Smooth muscle cell (in vitro differentiated cells): ENCODE results near the gene SLC5A5. TPM values are rescaled to one million over a fixed set of nuclear protein-coding genes. Genes with fewer than 3 reads are reported as not detected.

ENCODE experiments used
- DNase-seq: peaks from one replicate; lab custom pipeline; 2025; ENCODE audit not compliant: unreplicated experiment; lab: John Stamatoyannopoulos, UW
- H2AFZ ChIP-seq: fragments of 200-600 bp; sonication (generic); 2 replicates; pipeline ENCODE4 v1.6.0; 2016; ENCODE audit warnings: antibody characterized with exemption, low read depth, mild to moderate bottlenecking
- H3F3A ChIP-seq: fragments of 200-600 bp; sonication (generic); 2 replicates; pipeline ENCODE4 v1.6.0; 2017; ENCODE audit warnings: antibody characterized with exemption, low read depth
- H3K27ac ChIP-seq: fragments of 200-600 bp; sonication (generic); 2 replicates; pipeline ENCODE4 v1.5.1; 2016; ENCODE audit warnings: low read depth, mild to moderate bottlenecking
- H3K27me3 ChIP-seq: fragments of 200-600 bp; sonication (generic); 2 replicates; pipeline ENCODE4 v1.6.1; 2016; ENCODE audit warnings: low read depth, mild to moderate bottlenecking
- H3K36me3 ChIP-seq: fragments of 200-600 bp; sonication (generic); 2 replicates; pipeline ENCODE4 v1.5.1; 2016; ENCODE audit warnings: low read depth
- H3K4me1 ChIP-seq: fragments of 200-600 bp; sonication (generic); 2 replicates; pipeline ENCODE4 v1.5.1; 2016; ENCODE audit warnings: low read depth
- H3K4me2 ChIP-seq: fragments of 200-600 bp; sonication (generic); 2 replicates; pipeline ENCODE4 v1.6.0; 2016; ENCODE audit warnings: mild to moderate bottlenecking
- H3K4me3 ChIP-seq: fragments of 200-600 bp; sonication (generic); 2 replicates; pipeline ENCODE4 v1.5.1; 2016; ENCODE audit warnings: mild to moderate bottlenecking
- H3K79me2 ChIP-seq: fragments of 200-600 bp; sonication (generic); 2 replicates; pipeline ENCODE4 v1.6.0; 2016; ENCODE audit warnings: low read depth, mild to moderate bottlenecking
- H3K9ac ChIP-seq: fragments of 200-600 bp; sonication (generic); 2 replicates; pipeline ENCODE4 v1.6.0; 2016; ENCODE audit warnings: low read depth
- H3K9me3 ChIP-seq: fragments of 200-600 bp; sonication (generic); replicated peaks from 2 replicates; pipeline ENCODE4 v1.5.1; 2016; ENCODE audit warnings: low read depth
- H4K20me1 ChIP-seq: fragments of 200-600 bp; sonication (generic); 2 replicates; pipeline ENCODE4 v1.6.0; 2016; ENCODE audit warnings: low read depth
- WGBS: methylation state at CpG from one replicate; pipeline ENCODE4 v1.1.7; 2016; ENCODE audit warnings: low lambda C conversion rate; 5-methylcytosine and 5-hydroxymethylcytosine counted together
- polyA plus RNA-seq: library from polyadenylated mRNA; unstranded; fragments of >200 nt; fragmentation: Nextera tagmentation; extraction: Ambion mirVana; gene quantifications from 2 replicates; pipeline ENCODE4 v1.2.1, GENCODE V29; 2016
- total RNA-seq: library from RNA; depleted of rRNA; stranded (reverse); fragments of >200 nt; gene quantifications from 2 replicates; pipeline ENCODE4 v1.2.3, GENCODE V29; 2014
- TF ChIP-seq, protein P1 (sequence below): fragments of 200-600 bp; sonication (generic); IDR thresholded peaks from 2 replicates; pipeline ENCODE4 v1.5.1; 2017; ENCODE audit warnings: borderline replicate concordance, mild to moderate bottlenecking, antibody characterized with exemption; ENCODE audit not compliant: insufficient read depth, poor library complexity, severe bottlenecking

SLC5A5 gene
- total and polyA plus RNA-seq, 2 experiments from 2014 or later: not detected

DNA sequence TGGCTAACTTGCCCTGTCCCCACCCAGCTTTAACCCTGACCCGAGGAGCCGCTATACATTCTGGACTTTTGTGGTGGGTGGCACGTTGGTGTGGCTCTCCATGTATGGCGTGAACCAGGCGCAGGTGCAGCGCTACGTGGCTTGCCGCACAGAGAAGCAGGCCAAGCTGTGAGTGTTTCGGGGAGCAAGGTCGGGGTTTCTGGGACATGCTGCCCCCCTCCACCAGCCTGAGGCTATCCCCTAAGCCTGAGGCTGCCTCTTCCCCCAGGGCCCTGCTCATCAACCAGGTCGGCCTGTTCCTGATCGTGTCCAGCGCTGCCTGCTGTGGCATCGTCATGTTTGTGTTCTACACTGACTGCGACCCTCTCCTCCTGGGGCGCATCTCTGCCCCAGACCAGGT, 6.0 kb downstream of the SLC5A5 start:
- no peaks in the 10 kb centered on the region for H3K4me1 ChIP-seq
- no peaks in the 10 kb centered on the region for H3F3A ChIP-seq
- DNase-seq: no peak
- no peaks in the 10 kb centered on the region for H4K20me1 ChIP-seq
- H3K36me3 ChIP-seq: no peaks in the 10 kb centered on the region
- no peaks in the 10 kb centered on the region for H3K9me3 ChIP-seq
- H3K4me2 ChIP-seq: no peak overlapping the region
- TF ChIP-seq, protein P1, sequence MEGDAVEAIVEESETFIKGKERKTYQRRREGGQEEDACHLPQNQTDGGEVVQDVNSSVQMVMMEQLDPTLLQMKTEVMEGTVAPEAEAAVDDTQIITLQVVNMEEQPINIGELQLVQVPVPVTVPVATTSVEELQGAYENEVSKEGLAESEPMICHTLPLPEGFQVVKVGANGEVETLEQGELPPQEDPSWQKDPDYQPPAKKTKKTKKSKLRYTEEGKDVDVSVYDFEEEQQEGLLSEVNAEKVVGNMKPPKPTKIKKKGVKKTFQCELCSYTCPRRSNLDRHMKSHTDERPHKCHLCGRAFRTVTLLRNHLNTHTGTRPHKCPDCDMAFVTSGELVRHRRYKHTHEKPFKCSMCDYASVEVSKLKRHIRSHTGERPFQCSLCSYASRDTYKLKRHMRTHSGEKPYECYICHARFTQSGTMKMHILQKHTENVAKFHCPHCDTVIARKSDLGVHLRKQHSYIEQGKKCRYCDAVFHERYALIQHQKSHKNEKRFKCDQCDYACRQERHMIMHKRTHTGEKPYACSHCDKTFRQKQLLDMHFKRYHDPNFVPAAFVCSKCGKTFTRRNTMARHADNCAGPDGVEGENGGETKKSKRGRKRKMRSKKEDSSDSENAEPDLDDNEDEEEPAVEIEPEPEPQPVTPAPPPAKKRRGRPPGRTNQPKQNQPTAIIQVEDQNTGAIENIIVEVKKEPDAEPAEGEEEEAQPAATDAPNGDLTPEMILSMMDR: no peak
- H3K79me2 ChIP-seq: no peaks in the 10 kb centered on the region
- H3K9ac ChIP-seq: no peak overlapping the region
- no peak overlapping the region for H2AFZ ChIP-seq
- no peak overlapping the region for H3K4me3 ChIP-seq
- 92% methylated on average over 16 of the region's 16 CpGs for WGBS
- H3K27ac ChIP-seq: no peak overlapping the region
- peaks cover 22% of the 10 kb centered on the region for H3K27me3 ChIP-seq

DNA sequence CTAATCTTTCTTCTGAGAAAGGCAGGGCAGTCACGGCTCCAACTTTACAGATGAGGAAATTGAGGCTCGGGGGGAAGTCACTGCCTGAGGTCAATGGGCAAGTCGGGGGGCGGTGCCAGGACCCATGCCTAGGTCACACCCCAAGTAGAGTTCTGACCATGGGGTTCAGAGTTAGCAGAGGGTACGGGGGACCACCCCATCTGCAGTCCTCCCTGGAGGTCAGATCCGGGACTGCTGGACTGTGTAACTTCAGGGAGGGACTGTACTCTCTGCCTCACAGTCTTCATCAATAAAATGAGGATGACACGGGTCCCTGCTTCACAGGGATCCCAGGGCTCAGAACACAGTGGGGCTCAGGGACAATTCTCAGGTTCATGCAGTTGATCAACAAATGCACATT, 7.7 kb downstream of the SLC5A5 start:
- no peaks in the 10 kb centered on the region for H3F3A ChIP-seq
- H3K27me3 ChIP-seq: peaks cover 4% of the 10 kb centered on the region
- H3K9me3 ChIP-seq: no peaks in the 10 kb centered on the region
- no peak overlapping the region for H3K4me2 ChIP-seq
- H3K36me3 ChIP-seq: no peaks in the 10 kb centered on the region
- no peaks in the 10 kb centered on the region for H3K4me1 ChIP-seq
- H3K4me3 ChIP-seq: no peak overlapping the region
- no peak overlapping the region for H2AFZ ChIP-seq
- no peaks in the 10 kb centered on the region for H4K20me1 ChIP-seq
- no peak overlapping the region for H3K9ac ChIP-seq
- WGBS: 92% methylated on average over 7 of the region's 7 CpGs
- TF ChIP-seq, protein P1: no peak
- H3K79me2 ChIP-seq: no peaks in the 10 kb centered on the region
- DNase-seq: no peak
- H3K27ac ChIP-seq: no peak overlapping the region

DNA sequence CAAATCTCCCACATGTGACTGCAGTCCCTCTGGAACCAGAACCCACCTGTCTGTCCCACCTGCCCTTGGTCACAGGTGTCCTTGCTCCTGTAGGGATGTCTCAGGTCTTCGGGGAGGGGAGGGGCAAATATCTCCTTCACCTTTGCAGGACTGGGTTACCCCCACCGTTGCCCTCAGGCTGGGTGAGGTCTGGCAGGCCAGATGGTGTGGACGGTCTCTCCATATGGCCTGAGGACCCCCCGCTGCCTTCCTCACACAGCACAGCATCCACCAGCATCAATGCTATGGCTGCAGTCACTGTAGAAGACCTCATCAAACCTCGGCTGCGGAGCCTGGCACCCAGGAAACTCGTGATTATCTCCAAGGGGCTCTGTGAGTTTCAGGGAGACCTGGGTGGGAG, 10.0 kb downstream of the SLC5A5 start:
- H3K27ac ChIP-seq: no peak overlapping the region
- no peaks in the 10 kb centered on the region for H3K9me3 ChIP-seq
- no peaks in the 10 kb centered on the region for H4K20me1 ChIP-seq
- WGBS: 79% methylated on average over 7 of the region's 7 CpGs
- H2AFZ ChIP-seq: no peak overlapping the region
- H3K9ac ChIP-seq: no peak overlapping the region
- no peak overlapping the region for H3K4me3 ChIP-seq
- H3K4me1 ChIP-seq: no peaks in the 10 kb centered on the region
- H3K4me2 ChIP-seq: no peak overlapping the region
- DNase-seq: no peak
- H3F3A ChIP-seq: no peaks in the 10 kb centered on the region
- H3K27me3 ChIP-seq: no peaks in the 10 kb centered on the region
- H3K36me3 ChIP-seq: no peaks in the 10 kb centered on the region
- no peaks in the 10 kb centered on the region for H3K79me2 ChIP-seq
- TF ChIP-seq, protein P1: no peak

DNA sequence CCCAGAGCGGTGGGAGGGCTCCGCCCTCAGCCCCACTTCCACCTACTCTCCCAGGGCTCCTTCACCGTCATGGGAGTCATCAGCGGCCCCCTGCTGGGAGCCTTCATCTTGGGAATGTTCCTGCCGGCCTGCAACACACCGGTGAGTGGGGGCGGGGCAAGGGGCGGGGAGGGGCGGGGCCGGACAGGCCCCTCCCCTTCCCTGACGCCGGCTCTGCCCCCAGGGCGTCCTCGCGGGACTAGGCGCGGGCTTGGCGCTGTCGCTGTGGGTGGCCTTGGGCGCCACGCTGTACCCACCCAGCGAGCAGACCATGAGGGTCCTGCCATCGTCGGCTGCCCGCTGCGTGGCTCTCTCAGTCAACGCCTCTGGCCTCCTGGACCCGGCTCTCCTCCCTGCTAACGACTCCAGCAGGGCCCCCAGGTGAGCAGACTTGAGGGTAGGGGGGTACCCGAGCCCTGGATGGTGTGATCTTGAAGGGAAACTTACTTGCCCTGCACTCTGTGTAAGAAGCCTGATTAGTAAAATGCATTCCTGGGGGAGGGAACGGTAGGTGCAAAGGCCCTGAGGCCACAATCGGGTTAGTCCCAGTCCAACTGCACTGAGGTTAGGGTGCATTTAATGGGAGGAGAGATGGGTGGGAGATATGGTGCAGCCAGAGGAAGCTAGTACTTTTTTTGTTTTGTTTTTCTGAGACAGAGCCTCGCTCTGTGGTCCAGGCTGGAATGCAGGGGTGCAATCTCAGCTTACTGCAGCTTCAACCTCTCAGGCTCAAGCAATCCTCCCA, 12.1 kb downstream of the SLC5A5 start:
- Histone ChIP-seq H3F3A (no peaks in the 10 kb centered on the region), H3K9me3 (no peaks in the 10 kb centered on the region), H3K4me3 (no peak overlapping the region), H3K27me3 (no peaks in the 10 kb centered on the region), H3K27ac (no peak overlapping the region), H3K79me2 (no peaks in the 10 kb centered on the region), H3K4me1 (no peaks in the 10 kb centered on the region), H3K9ac (no peak overlapping the region), H2AFZ (no peak overlapping the region), H4K20me1 (no peaks in the 10 kb centered on the region), H3K4me2 (no peak overlapping the region), H3K36me3 (no peaks in the 10 kb centered on the region)
- no peak for DNase-seq
- 84% methylated on average over 30 of the region's 33 CpGs for WGBS
- TF ChIP-seq, protein P1: no peak
